Activated gamma-delta T cell (primary cell): ENCODE data around the gene KRTAP10-8.
"Not testable (repeated sequence)": the region's sequence is repeated elsewhere in the genome, so short reads cannot be mapped to it uniquely, and the experiment has no call there.

ENCODE experiments used
- DNase-seq: peaks from one replicate; lab custom pipeline; 2025; lab: John Stamatoyannopoulos, UW

The KRTAP10-8 gene

DNA sequence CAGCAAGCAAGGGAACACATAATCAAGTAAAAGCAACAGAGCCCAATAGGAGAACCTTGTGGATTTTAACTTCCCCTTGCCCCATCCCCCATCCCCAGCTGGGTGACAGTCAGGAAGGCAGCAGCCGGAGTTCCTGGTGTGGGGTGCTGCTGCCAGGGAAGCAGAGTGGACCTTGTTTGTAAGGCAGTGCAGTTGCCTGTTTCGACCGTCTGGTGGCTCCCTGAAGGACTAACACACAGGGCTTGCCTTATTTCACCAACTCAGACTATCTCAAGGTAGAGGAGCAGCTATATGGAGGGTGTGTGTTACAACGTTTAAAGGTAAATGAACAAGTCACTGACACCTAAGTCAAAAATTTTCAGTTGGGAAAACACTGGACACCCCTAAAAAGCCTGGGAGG lies 6.6 kb downstream of the KRTAP10-8 start:
- DNase-seq, result no peak

GRCh38 chr21:44618909-44619308 lies 7.0 kb downstream of the KRTAP10-8 start:
- DNase-seq, result no peak

GRCh38 chr21:44619886-44620285 lies 8.0 kb downstream of the KRTAP10-8 start:
- no peak for DNase-seq

DNA sequence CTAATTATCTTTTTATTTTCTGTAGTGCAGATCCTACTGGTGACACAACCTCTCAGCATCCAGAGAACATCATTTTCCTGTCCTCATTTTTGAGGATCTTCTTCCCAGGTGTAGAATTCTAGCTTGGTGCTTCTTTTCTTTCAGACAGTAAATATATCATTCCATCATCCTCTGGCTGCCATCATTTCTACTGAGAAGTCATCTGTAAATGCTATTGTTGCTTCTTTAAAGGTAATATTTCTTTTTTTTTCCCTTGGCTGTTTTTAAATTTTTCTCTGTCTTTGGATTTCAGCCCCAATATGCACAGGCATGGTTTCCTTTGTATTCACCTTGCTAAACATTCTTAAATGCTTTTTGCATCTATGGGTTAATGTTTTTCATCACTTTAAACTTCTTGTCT lies 11.7 kb downstream of the KRTAP10-8 start:
- DNase-seq, result no peak

DNA sequence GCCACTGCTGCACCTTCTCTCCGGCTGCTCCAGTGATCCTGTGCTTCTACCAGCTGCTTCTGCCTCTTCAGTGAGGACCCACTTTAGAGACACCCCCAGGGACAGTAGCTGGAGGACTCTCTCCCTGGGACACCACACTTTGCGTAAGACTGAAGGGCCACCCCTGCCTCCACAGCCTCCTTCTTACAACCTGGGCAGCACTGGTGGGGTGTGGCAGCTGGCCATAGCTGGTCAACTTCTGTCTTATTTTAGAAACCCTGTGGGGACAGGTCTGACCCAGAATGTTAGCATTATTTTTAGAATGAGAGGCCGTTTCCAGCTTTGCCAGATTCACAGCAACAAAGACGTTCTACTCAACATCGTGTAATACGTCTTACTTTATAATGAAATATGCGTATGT lies 13.9 kb downstream of the KRTAP10-8 start:
- DNase-seq, result no peak

GRCh38 chr21:44626262-44626661 lies 14.4 kb downstream of the KRTAP10-8 start:
- DNase-seq, result no peak

DNA sequence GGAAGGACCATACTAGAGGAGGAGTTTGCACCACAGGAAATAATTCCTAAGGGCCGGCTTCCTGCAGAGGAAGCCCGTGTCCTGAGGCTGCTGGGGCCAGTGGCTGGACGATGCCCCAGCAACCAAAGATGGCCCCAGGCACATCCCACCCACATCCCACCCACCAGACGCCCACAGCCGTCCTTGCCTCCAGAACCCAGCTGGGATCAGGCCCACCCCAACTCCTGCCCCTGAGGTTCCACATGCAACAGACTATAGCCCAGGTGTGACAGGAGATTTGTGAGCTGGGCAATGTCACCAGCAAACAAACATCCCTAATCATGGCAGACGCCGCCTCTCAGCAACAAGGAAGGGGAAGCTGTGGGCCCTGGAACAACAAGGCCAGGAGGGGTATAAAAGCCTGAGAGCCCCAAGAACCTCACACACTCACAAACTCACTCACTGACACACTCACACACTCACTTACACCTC lies 14.8 kb downstream of the KRTAP10-8 start, which contains the start of gene KRTAP10-9:
Gene KRTAP10-9, plus strand, starts transcription at position 421 of the 471 bp plus-strand sequence. CDS start 79 bp downstream, outside the sequence.
- DNase-seq, result no peak

- not testable (repeated sequence) for DNase-seq
Observed at GRCh38 chr21:44627181-44627822, 15.4 kb downstream of the KRTAP10-8 start.

DNA sequence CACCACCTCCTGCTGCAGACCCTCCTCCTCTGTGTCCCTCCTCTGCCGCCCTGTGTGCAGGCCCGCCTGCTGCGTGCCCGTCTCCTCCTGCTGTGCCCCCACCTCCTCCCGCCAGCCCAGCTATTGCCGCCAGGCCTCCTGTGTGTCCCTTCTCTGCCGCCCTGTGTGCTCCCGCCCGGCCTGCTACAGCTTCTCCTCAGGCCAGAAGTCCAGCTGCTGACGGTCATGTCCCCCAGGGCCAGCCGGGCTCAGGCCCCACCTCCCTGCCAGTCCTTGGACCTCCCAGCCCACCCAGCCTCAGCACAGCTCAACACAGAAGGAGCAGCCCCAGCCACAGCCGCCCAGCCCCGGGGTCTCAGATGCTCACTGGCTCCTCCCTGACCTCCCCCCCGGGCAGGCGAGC lies 16.0 kb downstream of the KRTAP10-8 start:
- not testable (repeated sequence) for DNase-seq

DNA sequence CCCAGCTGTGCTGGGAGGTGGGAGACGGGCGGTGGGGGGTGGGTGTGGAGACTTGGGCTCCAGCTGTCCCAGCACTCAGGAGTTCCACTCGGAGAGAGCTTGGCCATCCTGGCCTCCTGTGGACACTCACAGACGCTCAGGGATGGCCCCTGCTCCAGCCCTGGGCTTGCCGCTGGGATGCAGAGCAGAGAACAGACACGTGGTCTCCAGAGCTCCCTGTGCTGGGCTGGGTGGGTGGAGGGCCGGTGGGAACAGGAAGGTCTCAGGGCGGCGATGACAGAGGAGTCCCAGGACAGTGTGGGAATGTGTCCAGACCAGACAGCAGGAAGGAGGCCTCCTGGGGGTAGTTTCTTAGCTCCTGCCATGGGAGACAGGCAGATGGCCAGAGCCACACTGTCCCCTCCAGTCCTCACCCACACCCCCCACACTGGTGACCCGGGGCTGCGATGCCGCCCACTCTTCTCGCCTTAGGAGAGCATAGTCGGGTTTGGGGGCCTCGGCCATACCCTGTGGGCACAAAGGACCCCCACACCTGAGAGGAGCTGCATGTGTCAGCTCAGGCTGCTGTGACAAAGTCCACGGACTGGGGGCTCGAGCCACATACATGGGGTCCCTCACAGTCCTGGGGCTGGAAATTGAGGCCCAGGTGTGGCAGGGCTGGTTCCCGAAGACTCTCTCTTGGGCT lies 17.0 kb downstream of the KRTAP10-8 start:
- no peak for DNase-seq

DNA sequence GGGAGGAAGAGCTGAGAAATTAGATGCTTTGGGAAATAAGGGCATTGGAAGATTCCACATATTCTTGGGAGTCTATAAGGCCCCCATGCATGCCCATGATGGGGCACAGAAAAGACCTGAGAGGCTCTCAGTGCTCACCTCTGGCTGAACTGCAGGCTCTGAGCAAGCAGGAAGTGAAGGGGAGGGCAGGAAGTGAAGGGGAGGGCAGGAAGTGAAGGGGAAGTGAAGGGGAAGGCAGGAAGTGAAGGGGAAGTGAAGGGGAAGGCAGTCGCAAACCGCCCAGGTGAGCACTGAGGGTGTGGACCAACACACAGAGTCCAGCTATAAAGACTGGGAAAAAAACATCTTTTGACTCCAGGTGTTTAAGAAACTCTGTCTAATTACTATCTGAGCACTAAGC lies 18.6 kb downstream of the KRTAP10-8 start:
- no peak for DNase-seq

- DNase-seq, result no peak
Observed at GRCh38 chr21:44632067-44632466, 20.2 kb downstream of the KRTAP10-8 start.

DNA sequence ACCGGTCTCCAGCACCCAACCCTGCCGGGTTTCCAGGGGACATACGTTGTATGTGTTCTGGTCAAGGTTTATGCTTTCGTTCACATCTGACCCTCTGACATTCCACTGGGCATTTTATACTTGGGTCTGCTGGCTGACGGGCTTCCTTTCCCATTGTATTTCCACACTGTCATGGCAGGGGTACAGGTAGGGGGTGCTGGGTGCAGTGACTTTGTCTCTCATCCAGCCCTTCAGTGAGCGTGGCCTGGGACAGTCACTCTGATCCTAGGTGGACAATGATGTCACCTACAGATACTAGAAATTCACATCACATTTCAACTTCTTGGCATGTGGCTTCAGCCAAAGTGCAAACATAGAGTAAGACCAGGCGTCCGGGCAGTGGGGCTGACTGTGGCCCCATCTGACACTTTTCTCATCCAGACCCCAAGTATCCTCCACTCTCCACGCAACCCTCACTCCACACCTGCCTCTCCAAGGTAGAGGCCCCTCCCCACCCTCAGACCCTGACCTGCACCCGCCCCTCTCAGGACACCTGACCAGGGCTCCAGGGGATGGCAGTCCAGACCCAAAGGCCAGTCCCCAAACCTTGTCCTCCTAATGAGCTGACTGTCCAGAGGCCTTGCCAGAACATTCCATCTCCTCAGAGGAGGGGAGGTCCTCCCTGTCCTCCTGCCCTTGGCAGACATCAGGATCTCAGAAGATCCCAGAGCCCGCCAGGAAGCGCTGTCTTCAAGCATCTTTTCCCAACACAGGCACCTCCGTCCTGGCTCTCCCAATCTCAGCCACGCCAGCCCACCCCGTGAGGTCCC lies 24.5 kb downstream of the KRTAP10-8 start:
- DNase-seq, result no peak

- no peak for DNase-seq
Observed at GRCh38 chr21:44637018-44637850, 25.4 kb downstream of the KRTAP10-8 start, which contains the start of gene KRTAP10-10. KRTAP10-10 (plus strand) TSS chr21:44637356; CDS start chr21:44637418, 62 bp downstream.

DNA sequence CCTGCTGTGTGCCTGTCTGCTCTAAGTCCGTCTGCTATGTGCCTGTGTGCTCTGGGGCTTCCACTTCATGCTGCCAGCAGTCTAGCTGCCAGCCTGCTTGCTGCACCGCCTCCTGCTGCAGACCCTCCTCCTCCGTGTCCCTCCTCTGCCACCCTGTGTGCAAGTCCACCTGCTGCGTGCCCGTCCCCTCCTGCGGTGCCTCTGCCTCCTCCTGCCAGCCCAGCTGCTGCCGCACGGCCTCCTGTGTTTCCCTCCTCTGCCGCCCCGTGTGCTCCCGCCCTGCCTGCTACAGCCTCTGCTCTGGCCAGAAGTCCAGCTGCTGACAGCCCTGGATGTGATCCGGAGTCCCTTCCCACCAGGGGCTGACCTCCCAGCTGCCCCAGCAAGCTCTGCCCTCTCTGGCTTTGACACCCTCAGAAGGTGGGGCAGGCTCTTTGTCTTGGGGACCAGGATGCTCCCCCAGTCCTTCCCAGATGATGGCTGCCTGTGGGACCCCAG lies 26.0 kb downstream of the KRTAP10-8 start:
- not testable (repeated sequence) for DNase-seq

DNA sequence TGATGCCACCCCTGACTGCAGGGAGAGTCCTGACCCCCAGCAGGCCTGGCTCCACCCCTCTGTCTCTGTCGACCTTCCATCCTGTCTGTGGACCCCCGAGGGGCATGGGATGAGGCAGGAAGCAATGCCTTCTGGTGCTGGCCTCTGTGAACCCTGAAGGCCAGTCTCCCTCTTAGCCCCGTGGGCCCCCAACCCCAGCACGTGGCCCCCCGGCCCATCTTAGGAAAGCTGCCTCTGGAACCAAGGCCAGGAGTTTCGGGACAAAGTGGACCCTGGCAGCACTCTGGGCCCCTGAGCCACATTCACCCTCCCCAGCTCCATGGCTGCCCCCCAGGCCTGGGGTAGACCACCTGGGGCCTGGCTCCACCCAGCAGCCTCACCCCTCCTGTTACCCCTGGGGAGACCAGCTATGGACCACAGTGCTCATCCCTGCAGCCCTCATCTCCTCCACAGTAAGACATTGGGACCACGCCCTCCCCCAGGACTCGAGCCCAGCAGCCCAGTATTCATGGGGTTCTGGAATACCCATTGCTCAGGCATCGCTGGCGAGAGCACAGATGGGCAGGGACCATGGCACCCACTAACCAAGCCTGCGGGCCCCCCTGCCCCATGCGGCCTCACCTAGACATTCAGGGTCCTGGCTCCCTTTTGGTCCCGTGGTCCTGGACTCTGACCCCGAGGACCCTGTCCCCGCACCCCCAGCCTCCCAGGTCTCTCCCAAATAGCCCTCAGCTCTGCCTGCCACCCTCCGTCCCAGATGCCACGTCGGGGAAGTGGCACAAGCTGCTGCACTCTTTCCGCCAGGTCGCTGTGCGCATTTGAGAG lies 26.8 kb downstream of the KRTAP10-8 start:
- not testable (repeated sequence) for DNase-seq

DNA sequence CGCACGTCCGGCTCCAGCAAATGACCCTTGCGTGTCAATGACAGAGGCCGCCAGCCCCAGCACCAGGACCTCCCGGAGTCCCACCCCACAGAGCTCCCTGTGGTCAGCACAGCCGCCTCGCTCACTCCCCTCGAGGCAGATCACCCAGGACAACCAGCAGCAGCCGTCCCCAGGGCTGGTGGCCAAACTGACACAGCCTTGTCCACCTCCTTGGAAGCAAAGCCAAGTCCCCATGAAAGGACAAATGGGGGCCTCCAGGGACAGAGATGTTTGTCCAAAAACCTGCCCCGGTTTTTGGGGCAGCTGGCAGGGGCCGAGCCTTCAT lies 27.4 kb downstream of the KRTAP10-8 start:
- DNase-seq, result no peak

- no peak for DNase-seq
Observed at GRCh38 chr21:44640761-44641160, 28.9 kb downstream of the KRTAP10-8 start.

- DNase-seq, result no peak
Observed at GRCh38 chr21:44643741-44644310, 31.9 kb downstream of the KRTAP10-8 start.

DNA sequence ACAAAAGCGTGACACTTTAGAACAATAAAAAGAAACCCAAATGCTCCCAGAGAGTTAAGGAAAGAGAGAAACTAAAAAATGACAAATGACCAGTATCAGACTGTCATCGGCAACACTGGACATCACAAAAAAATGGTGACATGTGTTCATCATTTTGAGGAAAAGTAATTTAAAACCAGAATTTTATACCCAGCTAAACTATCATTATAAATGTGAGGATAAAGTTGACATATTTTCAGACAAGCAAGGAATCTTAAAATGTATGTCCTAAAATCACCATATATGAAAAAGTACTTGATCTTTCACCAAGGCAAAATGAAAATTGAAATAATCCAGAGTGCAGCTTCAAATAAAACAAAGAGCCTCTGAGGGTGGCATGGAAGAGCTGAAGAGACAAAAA lies 33.0 kb downstream of the KRTAP10-8 start:
- no peak for DNase-seq
